Mesodermal cell (in vitro differentiated cells): ENCODE results near the gene CFAP92.

Source experiments
- H3K27ac ChIP-seq: 2 replicates; pipeline ENCODE4 v1.7.0; 2013; ENCODE audit warnings: mild to moderate bottlenecking, low read depth, low read length, moderate library complexity; ENCODE audit not compliant: severe bottlenecking
- H3K36me3 ChIP-seq: 2 replicates; pipeline ENCODE4 v1.7.1; 2013; ENCODE audit warnings: mild to moderate bottlenecking, low read length, moderate library complexity; ENCODE audit not compliant: control insufficient read depth, insufficient read depth
- H3K4me1 ChIP-seq: one replicate; pipeline ENCODE4 v1.7.1; 2013; ENCODE audit warnings: mild to moderate bottlenecking, low read length; ENCODE audit not compliant: insufficient read depth, control insufficient read depth, poor library complexity, severe bottlenecking
- H3K4me3 ChIP-seq: 2 replicates; pipeline ENCODE4 v1.7.0; 2013; ENCODE audit warnings: low read length, control low read depth, mild to moderate bottlenecking; ENCODE audit not compliant: insufficient read depth, poor library complexity, severe bottlenecking; ENCODE audit errors: extremely low read depth
- H3K9me3 ChIP-seq: 2 replicates; pipeline ENCODE4 v1.7.1; 2013; ENCODE audit warnings: mild to moderate bottlenecking, low read length, moderate library complexity; ENCODE audit not compliant: control insufficient read depth
- WGBS, 2 experiments: methylation state at CpG; one replicate each; pipeline ENCODE4 v1.1.5; 2013; ENCODE audit warnings: missing lambda C conversion rate in 2 of 2; ENCODE audit not compliant: insufficient coverage in 2 of 2; 5-methylcytosine and 5-hydroxymethylcytosine counted together

CFAP92 gene

DNA sequence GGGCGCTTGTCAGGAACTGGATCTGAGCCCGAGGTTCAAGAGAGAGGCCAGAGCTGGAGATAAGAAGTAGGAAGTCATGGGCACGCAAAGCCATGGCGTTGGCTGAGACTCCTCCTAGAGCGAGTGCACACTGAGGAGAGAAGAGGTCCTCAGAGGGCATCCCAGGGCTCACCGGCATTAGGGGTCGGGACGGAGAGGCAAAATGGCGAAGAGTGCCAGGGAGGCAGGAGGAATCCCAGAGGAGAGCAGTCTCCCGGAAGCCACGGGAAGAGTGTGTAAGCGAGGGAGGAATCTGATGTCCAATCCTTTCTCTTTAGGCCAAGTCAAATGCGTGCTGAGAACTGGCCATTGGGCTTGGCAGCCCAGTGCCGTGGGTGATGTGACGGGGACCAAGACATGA lies 31.2 kb upstream of the CFAP92 start:
- H3K4me1 ChIP-seq, result peaks cover 2% of the 10 kb centered on the region
- H3K9me3 ChIP-seq, result peaks cover 3% of the 10 kb centered on the region
- no peaks in the 10 kb centered on the region for H3K36me3 ChIP-seq
- no peak overlapping the region for H3K4me3 ChIP-seq
- 92% methylated on average over 15 of the region's 15 CpGs for WGBS, 2 experiments
- no peak overlapping the region for H3K27ac ChIP-seq

DNA sequence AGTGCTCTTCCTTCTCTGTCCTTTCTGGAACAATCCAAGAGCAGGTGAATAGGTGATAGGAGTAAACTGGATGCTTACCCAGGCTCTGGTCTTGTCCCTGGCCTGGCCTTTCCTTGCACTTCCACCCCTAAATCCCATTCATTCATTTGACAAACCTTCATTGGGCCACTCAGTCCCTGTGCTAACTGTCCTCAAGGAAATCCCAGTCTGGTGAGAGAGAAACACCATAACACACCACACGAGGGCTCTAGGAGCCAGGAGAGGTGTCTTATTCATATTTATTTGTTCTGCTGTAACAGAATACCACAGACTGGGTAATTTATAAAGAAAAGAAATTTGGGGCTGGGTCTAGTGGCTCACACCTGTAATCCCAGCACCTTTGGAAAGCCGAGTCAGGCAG lies 30.0 kb upstream of the CFAP92 start:
- 100% methylated on average over 1 of the region's 2 CpGs; no CpG with 5 or more reads in 1 of the 2 experiments for WGBS, 2 experiments
- no peaks in the 10 kb centered on the region for H3K9me3 ChIP-seq
- H3K27ac ChIP-seq, result no peak overlapping the region
- no peaks in the 10 kb centered on the region for H3K36me3 ChIP-seq
- H3K4me1 ChIP-seq, result peaks cover 2% of the 10 kb centered on the region
- no peak overlapping the region for H3K4me3 ChIP-seq

DNA sequence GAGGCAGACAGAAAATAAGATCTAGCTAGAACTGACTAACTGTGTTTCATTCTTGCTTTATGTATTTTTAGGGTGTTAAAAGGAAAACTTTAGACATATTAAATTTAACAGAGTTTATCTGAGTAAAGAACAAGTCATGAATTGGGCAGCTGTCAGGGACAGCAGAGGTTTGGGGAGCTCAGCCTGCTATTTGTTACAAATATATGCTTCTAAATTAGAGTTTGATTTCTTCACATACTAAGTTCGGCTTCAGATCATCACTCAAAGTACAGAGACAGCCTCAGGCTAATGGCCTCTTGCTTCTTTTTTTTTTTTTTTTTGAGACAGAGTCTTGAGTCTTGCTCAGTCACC lies 29.1 kb upstream of the CFAP92 start:
- Histone ChIP-seq H3K27ac (no peak overlapping the region), H3K36me3 (no peaks in the 10 kb centered on the region), H3K4me3 (no peak overlapping the region), H3K9me3 (no peaks in the 10 kb centered on the region), H3K4me1 (peaks cover 2% of the 10 kb centered on the region)
- WGBS, 2 experiments, result no CpG with 5 or more reads among the region's 1 CpG

- Histone ChIP-seq H3K4me1 (peaks cover 5% of the 10 kb centered on the region), H3K36me3 (no peaks in the 10 kb centered on the region), H3K27ac (no peak overlapping the region), H3K4me3 (no peak overlapping the region), H3K9me3 (no peaks in the 10 kb centered on the region)
- WGBS, 2 experiments, result 82 to 92% methylated on average over 12 to 13 of the region's 15 CpGs
Measured at GRCh38 chr3:129022114-129023007, 28.5 kb upstream of the CFAP92 start.

DNA sequence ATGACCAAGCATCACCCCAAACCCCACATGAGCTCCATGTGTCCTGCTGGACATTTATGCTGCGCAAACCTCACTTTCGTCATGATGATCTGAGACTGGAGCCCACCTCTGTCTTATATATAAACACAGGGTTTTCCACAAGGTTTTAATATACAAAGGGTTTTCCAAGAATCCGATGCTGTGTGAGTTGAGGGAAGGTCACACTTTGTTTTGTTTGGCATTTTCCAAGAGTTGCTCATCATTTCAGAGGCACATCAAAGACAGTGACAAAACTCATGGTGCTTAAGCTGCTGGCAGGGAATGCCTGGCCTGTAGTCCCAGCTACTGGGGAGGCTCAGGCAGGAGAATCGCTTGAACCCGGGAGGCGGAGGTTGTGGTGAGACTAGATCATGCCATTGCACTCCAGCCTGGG lies 27.3 kb upstream of the CFAP92 start:
- Histone ChIP-seq H3K4me1 (peaks cover 15% of the 10 kb centered on the region), H3K9me3 (no peaks in the 10 kb centered on the region), H3K36me3 (no peaks in the 10 kb centered on the region), H3K27ac (peak overlapping the region; percentile 16), H3K4me3 (no peak overlapping the region)
- 93 to 94% methylated on average over 6 of the region's 6 CpGs for WGBS, 2 experiments

DNA sequence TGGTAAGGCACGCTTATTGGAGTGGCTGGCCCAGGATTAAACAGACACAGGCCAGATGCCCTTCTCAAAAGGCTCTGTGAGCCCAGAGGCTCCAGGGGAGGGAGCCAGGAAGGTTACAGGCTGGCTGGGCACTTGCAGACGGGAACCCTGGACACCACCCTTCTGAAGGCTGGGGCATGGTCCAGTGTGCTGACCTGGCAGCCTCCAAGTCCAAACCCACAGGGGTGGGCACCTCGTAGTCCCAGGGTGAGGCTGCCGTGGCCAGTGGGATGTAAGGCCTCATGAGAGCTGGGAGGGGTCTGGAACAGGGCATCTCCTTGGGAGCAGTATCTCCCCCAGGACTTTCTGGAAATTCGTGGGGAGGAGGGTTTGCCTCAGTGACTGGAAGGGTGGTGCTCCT lies 26.8 kb upstream of the CFAP92 start:
- peak overlapping the region; percentile 16 for H3K27ac ChIP-seq
- WGBS, 2 experiments, result 88 to 93% methylated on average over 3 to 4 of the region's 5 CpGs
- peaks cover 18% of the 10 kb centered on the region for H3K4me1 ChIP-seq
- no peaks in the 10 kb centered on the region for H3K36me3 ChIP-seq
- no peak overlapping the region for H3K4me3 ChIP-seq
- H3K9me3 ChIP-seq, result no peaks in the 10 kb centered on the region

DNA sequence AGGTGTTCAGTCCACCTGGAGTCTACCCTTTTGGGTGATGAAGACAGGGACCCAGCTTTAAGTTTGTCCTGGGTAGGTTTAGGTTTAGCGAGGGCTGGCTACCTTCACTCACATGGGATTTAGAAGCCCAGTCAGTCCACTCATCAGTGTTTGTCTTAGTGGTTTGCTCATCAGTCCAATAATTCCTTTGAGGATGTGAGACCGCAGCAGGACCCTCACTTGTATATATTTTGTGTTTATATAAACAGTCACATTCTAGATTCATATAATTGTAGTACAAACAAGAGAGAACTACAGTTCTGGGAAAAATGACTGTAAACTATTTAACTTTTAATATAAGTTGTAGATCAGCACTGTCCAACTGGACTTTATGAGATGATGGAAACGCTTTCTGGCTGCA lies 25.4 kb upstream of the CFAP92 start:
- 100% methylated on average over 1 of the region's 3 CpGs for WGBS, 2 experiments
- Histone ChIP-seq H3K4me1 (peaks cover 32% of the 10 kb centered on the region), H3K36me3 (no peaks in the 10 kb centered on the region), H3K27ac (no peak overlapping the region), H3K9me3 (no peaks in the 10 kb centered on the region), H3K4me3 (no peak overlapping the region)

GRCh38 chr3:129018751-129019150 lies 24.9 kb upstream of the CFAP92 start:
- WGBS, 2 experiments, result 88 to 97% methylated on average over 7 to 8 of the region's 9 CpGs
- Histone ChIP-seq H3K4me3 (no peak overlapping the region), H3K9me3 (no peaks in the 10 kb centered on the region), H3K4me1 (peaks cover 34% of the 10 kb centered on the region), H3K36me3 (no peaks in the 10 kb centered on the region), H3K27ac (no peak overlapping the region)

GRCh38 chr3:129018271-129018670 lies 24.4 kb upstream of the CFAP92 start:
- no peaks in the 10 kb centered on the region for H3K36me3 ChIP-seq
- H3K27ac ChIP-seq, result no peak overlapping the region
- 100% methylated on average over 1 of the region's 2 CpGs; no CpG with 5 or more reads in 1 of the 2 experiments for WGBS, 2 experiments
- no peaks in the 10 kb centered on the region for H3K9me3 ChIP-seq
- H3K4me3 ChIP-seq, result no peak overlapping the region
- H3K4me1 ChIP-seq, result peaks cover 34% of the 10 kb centered on the region

DNA sequence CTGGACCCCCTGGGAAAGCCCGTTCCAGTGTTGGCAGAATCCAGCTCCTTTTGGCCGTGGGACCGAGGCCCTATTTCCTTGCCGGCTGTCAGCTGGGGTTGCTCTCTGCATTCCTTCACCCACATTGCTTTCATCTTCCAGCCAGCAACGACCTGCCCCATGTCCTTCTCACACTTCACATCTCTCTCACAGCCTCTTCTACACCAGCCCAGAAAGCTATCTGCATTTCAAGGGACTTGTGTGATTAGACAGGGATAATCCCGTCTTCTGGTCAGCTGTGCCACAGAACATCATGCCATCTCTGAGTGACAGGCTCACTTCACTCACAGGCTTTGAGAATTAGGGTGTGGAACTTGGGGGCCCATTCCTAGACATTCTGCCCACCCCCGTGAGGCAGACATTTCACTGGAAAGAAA lies 23.6 kb upstream of the CFAP92 start:
- Histone ChIP-seq H3K4me1 (peaks cover 34% of the 10 kb centered on the region), H3K36me3 (no peaks in the 10 kb centered on the region), H3K27ac (no peak overlapping the region), H3K4me3 (no peak overlapping the region), H3K9me3 (no peaks in the 10 kb centered on the region)
- WGBS, 2 experiments, result 75 to 80% methylated on average over 6 to 7 of the region's 7 CpGs

DNA sequence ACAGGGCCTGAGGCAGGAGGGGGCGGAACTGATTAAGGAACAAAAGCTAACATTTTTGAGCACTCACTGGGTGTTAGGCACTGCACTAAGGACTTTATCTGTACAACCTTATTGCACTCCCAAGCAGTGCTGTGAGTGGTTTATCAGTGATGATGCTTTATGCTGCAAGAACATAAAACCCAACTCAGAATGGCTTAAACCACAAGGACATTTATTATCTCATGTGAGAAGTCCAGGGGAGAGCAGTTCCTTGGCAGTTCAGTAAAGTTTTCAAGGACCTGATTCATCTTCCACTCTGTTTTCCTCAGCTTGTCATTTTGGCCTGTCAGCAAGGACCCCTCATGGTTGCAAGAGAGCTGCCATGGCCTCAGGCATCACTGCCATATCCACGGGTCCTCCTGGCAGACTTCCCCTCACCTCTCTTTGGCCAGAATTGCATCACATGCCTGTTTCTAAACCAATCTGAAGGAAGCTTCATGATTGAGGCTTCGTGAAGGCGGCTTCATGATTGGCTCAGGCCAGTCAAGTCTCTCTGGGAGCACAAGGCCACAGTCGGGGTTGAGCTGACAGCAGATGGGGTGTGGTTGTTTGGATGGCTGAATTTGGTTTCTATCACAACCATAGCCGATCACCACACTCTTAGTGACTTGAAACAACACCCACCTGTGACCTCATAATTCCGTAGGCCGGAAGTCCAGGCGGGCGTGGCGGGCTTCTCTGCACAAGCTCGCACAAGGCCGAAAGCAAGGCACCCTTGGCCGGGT lies 23.0 kb upstream of the CFAP92 start:
- Histone ChIP-seq H3K27ac (peak overlapping the region; percentile 83), H3K36me3 (no peaks in the 10 kb centered on the region), H3K4me1 (peaks cover 34% of the 10 kb centered on the region), H3K9me3 (no peaks in the 10 kb centered on the region), H3K4me3 (no peak overlapping the region)
- 95% methylated on average over 8 to 10 of the region's 14 CpGs for WGBS, 2 experiments
